AG04449 (cell line): Measurements from ENCODE around the gene ATM.
"Not testable (repeated sequence)": the region's sequence is repeated elsewhere in the genome, so short reads cannot be mapped to it uniquely, and the experiment has no call there.

Source experiments
- CTCF ChIA-PET: fragments of 350-600 bp; formaldehyde crosslinking; extraction: SDS; loops from one replicate; lab custom pipeline; 2021; ENCODE audit warnings: antibody characterized with exemption; lab: Yijun Ruan, JAX
- POLR2A ChIA-PET: fragments of 400-600, 350-600 bp; formaldehyde crosslinking; extraction: SDS; loops from one replicate; lab custom pipeline; 2020; ENCODE audit warnings: antibody characterized with exemption, inconsistent platforms; lab: Yijun Ruan, JAX
- DNase-seq: peaks from one replicate; pipeline ENCODE4 v3.0.0-alpha.2; 2010; ENCODE audit warnings: low read depth, low spot score
- H3K4me3 ChIP-seq: 2 replicates; pipeline ENCODE4 v1.5.1; 2011; ENCODE audit warnings: low read depth, mild to moderate bottlenecking, control low read depth, low read length
- TF ChIP-seq, protein P1 (sequence below): IDR thresholded peaks from one replicate; pipeline ENCODE4 v1.5.1; 2011; ENCODE audit warnings: mild to moderate bottlenecking, moderate library complexity, low read length, control low read depth, inconsistent platforms; ENCODE audit not compliant: insufficient read depth; ENCODE audit errors: missing control alignments

ATM gene

DNA sequence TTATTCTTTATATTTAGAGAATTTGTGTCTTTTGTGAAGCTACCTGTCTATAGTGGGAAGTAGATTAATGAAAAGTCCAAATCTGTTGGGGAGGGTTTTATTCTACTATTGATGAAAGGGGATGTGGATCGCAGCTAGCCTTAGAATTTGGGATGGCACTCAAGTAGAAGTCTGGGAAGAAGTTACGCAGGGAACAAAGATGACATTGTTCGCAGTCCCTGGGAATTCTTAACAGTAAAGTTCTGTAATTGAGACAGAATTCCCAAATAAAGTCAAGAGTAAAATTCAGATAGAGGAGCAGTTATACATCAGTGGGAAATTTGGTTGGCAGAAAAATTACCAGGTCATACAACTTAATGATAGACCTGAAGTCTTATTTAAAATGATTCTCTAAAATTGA lies 64.1 kb downstream of the ATM start:
- TF ChIP-seq, protein P1, sequence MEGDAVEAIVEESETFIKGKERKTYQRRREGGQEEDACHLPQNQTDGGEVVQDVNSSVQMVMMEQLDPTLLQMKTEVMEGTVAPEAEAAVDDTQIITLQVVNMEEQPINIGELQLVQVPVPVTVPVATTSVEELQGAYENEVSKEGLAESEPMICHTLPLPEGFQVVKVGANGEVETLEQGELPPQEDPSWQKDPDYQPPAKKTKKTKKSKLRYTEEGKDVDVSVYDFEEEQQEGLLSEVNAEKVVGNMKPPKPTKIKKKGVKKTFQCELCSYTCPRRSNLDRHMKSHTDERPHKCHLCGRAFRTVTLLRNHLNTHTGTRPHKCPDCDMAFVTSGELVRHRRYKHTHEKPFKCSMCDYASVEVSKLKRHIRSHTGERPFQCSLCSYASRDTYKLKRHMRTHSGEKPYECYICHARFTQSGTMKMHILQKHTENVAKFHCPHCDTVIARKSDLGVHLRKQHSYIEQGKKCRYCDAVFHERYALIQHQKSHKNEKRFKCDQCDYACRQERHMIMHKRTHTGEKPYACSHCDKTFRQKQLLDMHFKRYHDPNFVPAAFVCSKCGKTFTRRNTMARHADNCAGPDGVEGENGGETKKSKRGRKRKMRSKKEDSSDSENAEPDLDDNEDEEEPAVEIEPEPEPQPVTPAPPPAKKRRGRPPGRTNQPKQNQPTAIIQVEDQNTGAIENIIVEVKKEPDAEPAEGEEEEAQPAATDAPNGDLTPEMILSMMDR = no peak
- ChIA-PET POLR2A (no interaction called here), CTCF (no interaction called here)
- no peak overlapping the region for H3K4me3 ChIP-seq
- DNase-seq = no peak

DNA sequence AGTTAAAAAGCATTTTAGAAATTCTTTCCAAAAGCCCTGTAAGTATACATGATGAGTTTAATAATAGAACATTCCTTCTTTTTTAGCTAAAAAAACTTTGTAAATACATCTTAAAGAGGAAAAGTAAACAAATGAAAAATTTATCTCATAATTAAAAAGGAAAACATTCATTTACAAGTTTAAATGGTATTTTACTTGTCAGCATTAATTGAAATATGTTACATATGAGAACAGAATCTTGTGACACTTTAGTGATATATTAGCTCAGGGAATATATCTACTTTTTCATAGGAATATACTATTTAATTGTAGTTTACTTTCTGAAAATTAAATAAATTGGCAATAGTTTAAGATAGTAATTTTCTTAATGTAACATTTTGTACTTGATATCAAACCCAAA lies 66.2 kb downstream of the ATM start:
- CTCF ChIA-PET = not testable (repeated sequence)

DNA sequence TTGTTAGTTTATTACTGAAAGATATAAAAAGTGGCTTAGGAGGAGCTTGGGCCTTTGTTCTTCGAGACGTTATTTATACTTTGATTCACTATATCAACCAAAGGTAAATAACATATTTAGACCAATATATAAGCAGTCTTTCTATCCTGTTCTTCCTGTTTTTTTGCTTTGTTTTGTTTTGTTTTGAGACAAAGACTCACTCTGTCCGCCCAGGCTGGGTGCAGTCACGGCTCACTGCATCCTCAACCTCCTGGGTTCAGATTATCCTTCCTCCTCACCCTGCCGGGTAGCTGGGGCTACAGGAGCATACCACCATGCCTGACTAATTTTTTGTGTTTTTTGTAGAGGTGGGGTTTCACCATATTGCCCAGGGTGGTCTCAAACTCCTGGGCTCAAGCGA lies 66.8 kb downstream of the ATM start:
- no peak for DNase-seq
- TF ChIP-seq, protein P1 = no peak
- H3K4me3 ChIP-seq = no peak overlapping the region
- ChIA-PET CTCF (no interaction called here), POLR2A (no interaction called here)

More for the DNA sequence above, 66.2 kb downstream of the ATM start:
- POLR2A ChIA-PET, DNase-seq, H3K4me3 ChIP-seq: not testable (repeated sequence)

DNA sequence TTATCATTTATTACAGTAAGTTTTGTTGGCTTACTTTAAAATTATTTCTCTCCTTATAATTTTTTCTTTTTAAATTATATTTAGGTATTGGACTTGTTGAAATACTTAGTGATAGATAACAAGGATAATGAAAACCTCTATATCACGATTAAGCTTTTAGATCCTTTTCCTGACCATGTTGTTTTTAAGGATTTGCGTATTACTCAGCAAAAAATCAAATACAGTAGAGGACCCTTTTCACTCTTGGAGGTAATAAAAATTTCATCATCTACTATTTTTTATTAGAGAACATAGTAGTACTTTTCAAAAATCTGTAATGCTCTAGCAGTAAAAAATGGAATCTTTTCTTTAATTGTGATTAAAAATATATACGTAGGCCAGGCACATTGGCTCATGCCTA lies 70.4 kb downstream of the ATM start:
- no peak for DNase-seq
- TF ChIP-seq, protein P1 = no peak
- POLR2A ChIA-PET = no interaction called here
- CTCF ChIA-PET = no interaction called here
- H3K4me3 ChIP-seq = no peak overlapping the region

DNA sequence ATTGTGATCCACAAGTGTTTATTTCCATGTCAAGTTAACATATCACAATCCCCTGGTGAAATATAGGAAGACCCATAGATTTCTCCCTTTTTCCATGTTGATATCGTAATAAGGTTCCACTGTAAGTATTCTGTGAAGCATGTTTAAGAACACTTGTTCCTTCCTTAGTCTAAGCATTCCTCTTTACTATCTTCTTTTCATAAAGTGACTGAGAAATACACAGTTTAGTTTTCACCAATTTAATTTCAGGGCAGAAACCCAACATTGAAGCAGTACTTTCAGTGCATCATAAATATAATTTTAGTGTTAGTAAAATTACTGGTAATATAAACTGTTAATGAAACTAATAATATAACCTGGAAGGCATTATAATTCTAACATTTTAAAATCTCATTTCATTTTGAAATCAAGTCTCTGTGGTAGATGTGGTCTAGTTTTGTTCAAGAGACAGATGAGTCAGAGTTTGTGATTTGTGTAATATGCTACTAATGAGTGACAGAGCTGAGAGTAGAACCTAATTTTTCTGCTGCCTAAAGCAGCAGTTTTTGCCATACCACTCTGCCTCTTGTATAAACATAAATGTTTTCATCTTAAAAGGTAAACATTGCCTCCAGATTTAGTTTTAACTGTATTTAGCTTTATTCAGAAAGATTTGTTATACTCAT lies 79.4 kb downstream of the ATM start:
- ChIA-PET POLR2A (no interaction called here), CTCF (no interaction called here)
- no peak for DNase-seq
- H3K4me3 ChIP-seq = no peak overlapping the region
- TF ChIP-seq, protein P1 = no peak

DNA sequence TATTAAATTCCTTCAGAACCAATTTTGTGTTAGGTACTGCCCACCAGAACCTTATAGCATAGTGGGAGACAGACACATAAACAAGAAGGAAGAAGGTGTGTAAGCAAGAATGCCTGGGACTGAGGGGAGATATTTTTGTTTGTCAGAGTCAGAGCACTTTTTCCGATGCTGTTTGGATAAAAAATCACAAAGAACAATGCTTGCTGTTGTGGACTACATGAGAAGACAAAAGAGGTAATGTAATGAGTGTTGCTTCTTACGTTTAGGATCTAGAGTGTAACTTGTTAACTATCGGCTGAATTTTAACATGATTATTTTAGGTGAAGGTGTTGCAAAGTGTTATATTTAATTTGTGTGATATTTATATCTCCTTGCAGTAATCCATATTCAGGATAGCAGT lies 84.9 kb downstream of the ATM start:
- CTCF ChIA-PET = no interaction called here
- no peak for DNase-seq

More for the DNA sequence above, 84.9 kb downstream of the ATM start:
- POLR2A ChIA-PET = no interaction called here
- TF ChIP-seq, protein P1 = no peak
- no peak overlapping the region for H3K4me3 ChIP-seq
